Endothelial cell of umbilical vein (primary cell): ENCODE measurements around the gene APRT. TPM values are rescaled to one million over a fixed set of nuclear protein-coding genes. Genes with fewer than 3 reads are reported as not detected.

Source experiments
- BruUV-seq: library from RNA; stranded (reverse); fragments of 400-500 nt; replicated peaks from 2 replicates; lab custom pipeline; 2021; lab: Mats Ljungman, UMichigan
- CTCF ChIA-PET: fragments of 300-600, 350-600 bp; sonication (Branson Sonifier 250); formaldehyde crosslinking; loops from one replicate; lab custom pipeline; 2021; ENCODE audit warnings: antibody characterized with exemption, inconsistent platforms; lab: Charles Lee
- POLR2A ChIA-PET: fragments of 300-600, 350-600 bp; sonication (Branson Sonifier 250); formaldehyde crosslinking; loops from one replicate; lab custom pipeline; 2021; ENCODE audit warnings: antibody characterized with exemption, inconsistent platforms; lab: Charles Lee
- DNase-seq: peaks from one replicate; pipeline ENCODE4 v3.0.0-alpha.2; 2011; ENCODE audit warnings: low read depth, low spot score
- FAIRE-seq: peaks from 2 replicates; lab custom pipeline; 2011; peaks lifted over from hg19 to GRCh38; lab: Jason Lieb, UNC
- H2AFZ ChIP-seq: 2 replicates; pipeline ENCODE4 v1.6.0; 2012; ENCODE audit warnings: low read depth, low read length, control low read depth, inconsistent platforms
- H3K27ac ChIP-seq: 2 replicates; pipeline ENCODE4 v1.5.1; 2011; ENCODE audit warnings: low read depth, mild to moderate bottlenecking, control low read depth, low read length, moderate library complexity; ENCODE audit not compliant: insufficient read depth
- H3K27me3 ChIP-seq, 2 experiments: 2 replicates each; pipeline versions ENCODE4 v1.6.0 to v1.6.1; 2011; ENCODE audit warnings: low read length in 2 of 2, mixed read lengths in 1 of 2; ENCODE audit not compliant: control insufficient read depth in 2 of 2, insufficient read depth in 2 of 2
- H3K36me3 ChIP-seq, 2 experiments: 2 replicates in 1 of 2; 3 replicates in 1 of 2; pipeline ENCODE4 v1.5.1; 2011; ENCODE audit warnings: low read length in 2 of 2, mild to moderate bottlenecking in 1 of 2, moderate library complexity in 1 of 2; ENCODE audit not compliant: control insufficient read depth in 2 of 2, insufficient read depth in 2 of 2; ENCODE audit errors: extremely low read depth in 1 of 2
- H3K4me1 ChIP-seq: 3 replicates; pipeline ENCODE4 v1.5.1; 2011; ENCODE audit warnings: mild to moderate bottlenecking, low read length; ENCODE audit not compliant: control insufficient read depth, insufficient read depth; ENCODE audit errors: extremely low read depth
- H3K4me2 ChIP-seq: 2 replicates; pipeline ENCODE4 v1.6.1; 2011; ENCODE audit warnings: low read length, control low read depth, mixed read lengths; ENCODE audit not compliant: insufficient read depth
- H3K4me3 ChIP-seq, 3 experiments: fragments of 200-600 bp in 1 of 3; sonication (generic), shearing (Covaris generic) in 1 of 3; replicated peaks in 1 of 3; 2 replicates each; pipeline ENCODE4 v1.5.1; 2011 to 2016; ENCODE audit warnings: control low read depth in 3 of 3, low read length in 3 of 3, mild to moderate bottlenecking in 2 of 3, inconsistent platforms in 1 of 3, low read depth in 1 of 3, moderate library complexity in 1 of 3; ENCODE audit not compliant: insufficient read depth in 1 of 3
- H3K79me2 ChIP-seq: 2 replicates; pipeline ENCODE4 v1.6.0; 2012; ENCODE audit warnings: low read length, inconsistent platforms; ENCODE audit not compliant: control insufficient read depth, insufficient read depth
- H3K9ac ChIP-seq: replicated peaks from 2 replicates; pipeline ENCODE3; 2011; ENCODE audit warnings: low read length, control low read depth; ENCODE audit not compliant: insufficient read depth; ENCODE audit errors: extremely low read depth
- H3K9me1 ChIP-seq: replicated peaks from 3 replicates; pipeline ENCODE4 v1.6.0; 2011; ENCODE audit warnings: mild to moderate bottlenecking, low read length; ENCODE audit not compliant: control insufficient read depth, insufficient read depth; ENCODE audit errors: extremely low read depth
- H3K9me3 ChIP-seq: replicated peaks from 2 replicates; pipeline ENCODE4 v1.5.1; 2012; ENCODE audit warnings: low read length, inconsistent platforms; ENCODE audit not compliant: control insufficient read depth, insufficient read depth
- H4K20me1 ChIP-seq: replicated peaks from 2 replicates; pipeline ENCODE3; 2011; ENCODE audit warnings: mild to moderate bottlenecking, low read length; ENCODE audit not compliant: control insufficient read depth, insufficient read depth; ENCODE audit errors: extremely low read depth
- EZH2 ChIP-seq: IDR thresholded peaks from 2 replicates; pipeline ENCODE4 v1.6.1; 2012; ENCODE audit warnings: borderline replicate concordance, low read depth, mild to moderate bottlenecking, moderate library complexity, low read length, inconsistent platforms; ENCODE audit not compliant: severe bottlenecking
- FOS ChIP-seq: IDR thresholded peaks from 2 replicates; pipeline ENCODE4 v1.6.1; 2011; ENCODE audit warnings: mild to moderate bottlenecking, low read length, moderate library complexity, borderline replicate concordance; ENCODE audit not compliant: insufficient read depth
- GATA2 ChIP-seq: IDR thresholded peaks from 2 replicates; pipeline ENCODE4 v1.7.0; 2011; ENCODE audit warnings: low read depth, mild to moderate bottlenecking, moderate library complexity, mixed read lengths, low read length; ENCODE audit not compliant: insufficient read length, insufficient read depth
- JUN ChIP-seq: IDR thresholded peaks from 2 replicates; pipeline ENCODE4 v1.6.1; 2011; ENCODE audit warnings: borderline replicate concordance, low read depth; ENCODE audit not compliant: insufficient read length, insufficient read depth
- MAX ChIP-seq: IDR thresholded peaks from 2 replicates; pipeline ENCODE4 v1.6.1; 2011; ENCODE audit not compliant: insufficient read depth, insufficient read length
- MYC ChIP-seq: IDR thresholded peaks from one replicate; pipeline ENCODE4 v1.6.1; 2011; ENCODE audit warnings: mild to moderate bottlenecking, low read depth, low read length
- POLR2A ChIP-seq: IDR thresholded peaks from 2 replicates; pipeline ENCODE4 v1.6.1; 2012; ENCODE audit warnings: low read depth, mild to moderate bottlenecking, control low read depth, low read length
- POLR2AphosphoS5 ChIP-seq: IDR thresholded peaks from 2 replicates; pipeline ENCODE4 v1.6.1; 2012; ENCODE audit warnings: low read depth, mild to moderate bottlenecking, control low read depth, low read length, moderate library complexity; ENCODE audit not compliant: insufficient read depth
- dilution Hi-C: fragments of 300-500 bp; cut with MboI; formaldehyde crosslinking; loops from one replicate; pipeline ENCODE4 v1.15.0; 2019; ENCODE audit warnings: low sequenced_read_pairs; ENCODE audit not compliant: extremely low pct_ligation_motif_present
- intact Hi-C: fragments of 100-400 bp; cut with micrococcal nuclease; formaldehyde crosslinking; loops from one replicate; pipeline ENCODE4 v1.10.0; 2022
- polyA plus RNA-seq, 4 experiments: library from polyadenylated mRNA; depleted of rRNA in 3 of 4; stranded (reverse) in 3 of 4; unstranded in 1 of 4; fragments of >200 nt; gene quantifications; 2 replicates each; pipeline versions ENCODE4 v1.2.1 to v1.2.3, GENCODE V29; 2011 to 2012; ENCODE audit warnings: missing spikeins in 1 of 4
- total RNA-seq: library from RNA; stranded (reverse); gene quantifications from 2 replicates; pipeline ENCODE4 v1.2.3, GENCODE V29; 2021
- TF ChIP-seq, protein P1 (sequence below), 2 donors: IDR thresholded peaks; 1 replicate in 1 of 2; 2 replicates in 1 of 2; pipeline ENCODE4 v1.5.1; 2011; ENCODE audit warnings: low read length in 2 of 2, mild to moderate bottlenecking in 2 of 2, moderate library complexity in 2 of 2, control low read depth in 1 of 2, inconsistent platforms in 1 of 2, low read depth in 1 of 2; ENCODE audit not compliant: insufficient read depth in 1 of 2; ENCODE audit errors: extremely low read depth in 1 of 2

The APRT gene
- total and polyA plus RNA-seq, 2 donors (not counting 3 experiments of a cell fraction or from before 2014, with no cell fraction given), result 143 to 152 TPM

- no peaks in the 10 kb centered on the region for H4K20me1 ChIP-seq
- FAIRE-seq (no peak), DNase-seq (no peak)
- intact Hi-C loops, result loop anchor here (2.0 kb wide), 1 partner anchor 73 kb away; no protein-coding TSS in a partner anchor
- no peak overlapping the region for H3K27ac ChIP-seq
- H3K27me3 ChIP-seq, result no peaks in the 10 kb centered on the region
- peaks cover 4% of the 10 kb centered on the region for H3K4me1 ChIP-seq
- H3K4me2 ChIP-seq, result peak overlapping the region; percentile 27
- H2AFZ ChIP-seq, result peak overlapping the region; percentile 28
- BruUV-seq, result no TSS peak
- ChIA-PET CTCF (interaction anchor here (1.3 to 2.7 kb wide), 4 partner anchors 11 to 360 kb away, joined by 3 to 50 read pairs (median 6); partner anchors contain the start of gene APRT), POLR2A (no interaction called here)
- H3K9me1 ChIP-seq, result no peaks in the 10 kb centered on the region
- H3K9ac ChIP-seq, result no peak overlapping the region
- peaks cover 0 to 15% of the 10 kb centered on the region in 2 experiments for H3K36me3 ChIP-seq
- no peak for TF ChIP-seq POLR2A
- TF ChIP-seq, protein P1, sequence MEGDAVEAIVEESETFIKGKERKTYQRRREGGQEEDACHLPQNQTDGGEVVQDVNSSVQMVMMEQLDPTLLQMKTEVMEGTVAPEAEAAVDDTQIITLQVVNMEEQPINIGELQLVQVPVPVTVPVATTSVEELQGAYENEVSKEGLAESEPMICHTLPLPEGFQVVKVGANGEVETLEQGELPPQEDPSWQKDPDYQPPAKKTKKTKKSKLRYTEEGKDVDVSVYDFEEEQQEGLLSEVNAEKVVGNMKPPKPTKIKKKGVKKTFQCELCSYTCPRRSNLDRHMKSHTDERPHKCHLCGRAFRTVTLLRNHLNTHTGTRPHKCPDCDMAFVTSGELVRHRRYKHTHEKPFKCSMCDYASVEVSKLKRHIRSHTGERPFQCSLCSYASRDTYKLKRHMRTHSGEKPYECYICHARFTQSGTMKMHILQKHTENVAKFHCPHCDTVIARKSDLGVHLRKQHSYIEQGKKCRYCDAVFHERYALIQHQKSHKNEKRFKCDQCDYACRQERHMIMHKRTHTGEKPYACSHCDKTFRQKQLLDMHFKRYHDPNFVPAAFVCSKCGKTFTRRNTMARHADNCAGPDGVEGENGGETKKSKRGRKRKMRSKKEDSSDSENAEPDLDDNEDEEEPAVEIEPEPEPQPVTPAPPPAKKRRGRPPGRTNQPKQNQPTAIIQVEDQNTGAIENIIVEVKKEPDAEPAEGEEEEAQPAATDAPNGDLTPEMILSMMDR (IDR thresholded peaks at IDR 0.05; ENCODE audit: extremely low read depth in 1 of 2, insufficient read depth in 1 of 2, low read depth in 1 of 2, low read length in 2 of 2), result no peak
- TF ChIP-seq MAX, result no peak
- TF ChIP-seq MYC, result no peak
- no peak for TF ChIP-seq EZH2
- no peak for TF ChIP-seq FOS
- no peak for TF ChIP-seq GATA2
- TF ChIP-seq JUN, result no peak
- no peak for TF ChIP-seq POLR2AphosphoS5
- no peaks in the 10 kb centered on the region for H3K9me3 ChIP-seq
- H3K79me2 ChIP-seq, result peaks cover 4% of the 10 kb centered on the region
- dilution Hi-C loops, result no loop called here
- H3K4me3 ChIP-seq, result peak overlapping the region in 2 of 3 experiments; percentile 25 to 48
Observed at GRCh38 chr16:88856122-88856827, 44.5 kb upstream of the APRT start.
